Liver (tissue), 9 donors: Measurements from ENCODE around the gene NUTF2. TPM values are rescaled to one million over a fixed set of nuclear protein-coding genes. Genes with fewer than 3 reads are reported as not detected.

Source experiments
- DNase-seq: peaks from one replicate; pipeline ENCODE4 v3.0.0-alpha.2; 2017; ENCODE audit warnings: low spot score
- H3K27ac ChIP-seq, 2 donors: one replicate each; pipeline ENCODE4 v1.7.0; 2013; ENCODE audit warnings: inconsistent platforms in 2 of 2, low read length in 2 of 2, control low read depth in 1 of 2, low read depth in 1 of 2, mild to moderate bottlenecking in 1 of 2
- H3K27me3 ChIP-seq, 4 donors: one replicate each; pipeline versions ENCODE4 v1.6.1 to v1.7.0; 2013; ENCODE audit warnings: low read length in 3 of 4, inconsistent platforms in 1 of 4, mild to moderate bottlenecking in 1 of 4, moderate library complexity in 1 of 4; ENCODE audit not compliant: control insufficient read depth in 4 of 4, insufficient read depth in 4 of 4
- H3K36me3 ChIP-seq, 4 donors: one replicate each; pipeline versions ENCODE4 v1.6.1 to v1.7.0; 2013; ENCODE audit warnings: low read length in 3 of 4, mild to moderate bottlenecking in 3 of 4, low read depth in 1 of 4, moderate library complexity in 1 of 4; ENCODE audit not compliant: control insufficient read depth in 4 of 4, insufficient read depth in 3 of 4
- H3K4me1 ChIP-seq, 4 donors: one replicate each; pipeline versions ENCODE4 v1.6.1 to v1.7.0; 2013; ENCODE audit warnings: low read length in 3 of 4, mild to moderate bottlenecking in 3 of 4, moderate library complexity in 1 of 4; ENCODE audit not compliant: control insufficient read depth in 4 of 4, insufficient read depth in 4 of 4
- H3K4me3 ChIP-seq, 3 donors: one replicate each; pipeline versions ENCODE4 v1.6.1 to v1.7.0; 2013; ENCODE audit warnings: low read length in 3 of 3, control low read depth in 1 of 3, low read depth in 1 of 3, mild to moderate bottlenecking in 1 of 3
- H3K9ac ChIP-seq, 2 donors: one replicate each; pipeline ENCODE4 v1.7.0; 2013; ENCODE audit warnings: low read length in 2 of 2, mild to moderate bottlenecking in 2 of 2, moderate library complexity in 2 of 2, control low read depth in 1 of 2, low read depth in 1 of 2
- H3K9me3 ChIP-seq, 4 donors: one replicate each; pipeline versions ENCODE4 v1.6.1 to v1.7.0; 2013; ENCODE audit warnings: low read length in 3 of 4; ENCODE audit not compliant: control insufficient read depth in 4 of 4
- EGR1 ChIP-seq, 2 donors: IDR thresholded peaks; 2 replicates each; pipeline ENCODE4 v1.6.1; 2016 to 2018; ENCODE audit warnings: antibody characterized with exemption in 2 of 2, low read depth in 2 of 2
- FOXA1 ChIP-seq: IDR thresholded peaks from 2 replicates; pipeline ENCODE4 v1.6.1; 2016; ENCODE audit warnings: antibody characterized with exemption
- FOXA2 ChIP-seq: IDR thresholded peaks from 2 replicates; pipeline ENCODE4 v1.6.1; 2016; ENCODE audit warnings: antibody characterized with exemption
- GABPA ChIP-seq, 2 donors: IDR thresholded peaks in 1 of 2; conservative IDR thresholded peaks in 1 of 2; 2 replicates each; pipeline ENCODE4 v1.6.1; 2016; ENCODE audit warnings: antibody characterized with exemption in 2 of 2, mild to moderate bottlenecking in 1 of 2, moderate library complexity in 1 of 2
- HNF4A ChIP-seq, 2 donors: conservative IDR thresholded peaks; 2 replicates each; pipeline ENCODE4 v1.6.1; 2016; ENCODE audit warnings: antibody characterized with exemption in 2 of 2, mild to moderate bottlenecking in 2 of 2
- HNF4G ChIP-seq: IDR thresholded peaks from 2 replicates; pipeline ENCODE4 v1.6.1; 2016; ENCODE audit warnings: antibody characterized with exemption
- JUND ChIP-seq, 2 donors: IDR thresholded peaks; 2 replicates each; pipeline ENCODE4 v1.6.1; 2016; ENCODE audit warnings: antibody characterized with exemption in 2 of 2
- NR2F2 ChIP-seq: IDR thresholded peaks from 2 replicates; pipeline ENCODE4 v1.6.1; 2016; ENCODE audit warnings: antibody characterized with exemption
- RAD21 ChIP-seq, 2 donors: IDR thresholded peaks; 2 replicates each; pipeline ENCODE4 v1.6.1; 2016; ENCODE audit warnings: antibody characterized with exemption in 2 of 2, mild to moderate bottlenecking in 2 of 2
- RXRA ChIP-seq, 2 donors: IDR thresholded peaks; 2 replicates each; pipeline ENCODE4 v1.6.1; 2017 to 2018; ENCODE audit warnings: antibody characterized with exemption in 2 of 2, mild to moderate bottlenecking in 1 of 2
- SP1 ChIP-seq: IDR thresholded peaks from 2 replicates; pipeline ENCODE4 v1.6.1; 2018; ENCODE audit warnings: antibody characterized with exemption, mild to moderate bottlenecking
- YY1 ChIP-seq: IDR thresholded peaks from 2 replicates; pipeline ENCODE4 v1.6.1; 2016; ENCODE audit warnings: antibody characterized with exemption, mild to moderate bottlenecking
- ZBTB33 ChIP-seq: IDR thresholded peaks from 2 replicates; pipeline ENCODE4 v1.6.1; 2016; ENCODE audit warnings: antibody characterized with exemption
- WGBS: extraction: QIAGEN DNeasy Blood & Tissue Kit; methylation state at CpG from one replicate; pipeline ENCODE4 v1.1.7; 2013; 5-methylcytosine and 5-hydroxymethylcytosine counted together
- polyA plus RNA-seq, 2 donors: library from polyadenylated mRNA; stranded (reverse) in 1 of 2; unstranded in 1 of 2; fragments of 200-250 nt in 1 of 2; fragments of >200 nt in 1 of 2; fragmentation: Nextera tagmentation in 1 of 2; extraction: Ambion mirVana in 1 of 2; gene quantifications; one replicate each; pipeline versions ENCODE4 v1.2.1 to v1.2.3, GENCODE V29; 2013 to 2015
- total RNA-seq, 2 donors: library from RNA; depleted of rRNA; stranded (reverse); fragments of >200 nt; gene quantifications; one replicate each; pipeline ENCODE4 v1.2.3, GENCODE V29; 2014
- TF ChIP-seq, protein P1 (sequence below): fragments of 150-350 bp; IDR thresholded peaks from 2 replicates; pipeline ENCODE4 v1.5.1; 2017; ENCODE audit warnings: improper control_type of control experiment, low read depth, low read length; ENCODE audit not compliant: missing input control
- TF ChIP-seq, protein P2 (sequence below): IDR thresholded peaks from 2 replicates; pipeline ENCODE4 v1.6.1; 2016; ENCODE audit warnings: antibody characterized with exemption
- donor health status: healthy.
- donor health status: healthy.
- donor health status: healthy.
- donor health status: healthy.
- donor health status: healthy.

The NUTF2 gene
- total and polyA plus RNA-seq, 4 donors, result 27.4 to 69.5 (median 54.8) TPM

- 98% methylated on average over 5 of the region's 5 CpGs for WGBS
- Histone ChIP-seq H3K4me1 (peaks cover 0 to 21% (median 9%) of the 10 kb centered on the region in 4 donors), H3K9me3 (no peaks in the 10 kb centered on the region), H3K36me3 (peaks cover 6 to 26% (median 14%) of the 10 kb centered on the region in 4 donors), H3K27ac (no peak overlapping the region), H3K27me3 (no peaks in the 10 kb centered on the region), H3K9ac (no peak overlapping the region), H3K4me3 (no peak overlapping the region)
- DNase-seq, result no peak
- no peak for TF ChIP-seq HNF4G
- TF ChIP-seq EGR1 (IDR thresholded peaks at IDR 0.05; ENCODE audit: low read depth in 2 of 2), result no peak
- no peak for TF ChIP-seq SP1
- TF ChIP-seq HNF4A (conservative IDR thresholded peaks at IDR 0.05), result no peak
- TF ChIP-seq FOXA1, result no peak
- no peak for TF ChIP-seq JUND (IDR thresholded peaks at IDR 0.05)
These were observed 39.7 kb downstream of the NUTF2 start for GRCh38 chr16:67886387-67886786.

DNA sequence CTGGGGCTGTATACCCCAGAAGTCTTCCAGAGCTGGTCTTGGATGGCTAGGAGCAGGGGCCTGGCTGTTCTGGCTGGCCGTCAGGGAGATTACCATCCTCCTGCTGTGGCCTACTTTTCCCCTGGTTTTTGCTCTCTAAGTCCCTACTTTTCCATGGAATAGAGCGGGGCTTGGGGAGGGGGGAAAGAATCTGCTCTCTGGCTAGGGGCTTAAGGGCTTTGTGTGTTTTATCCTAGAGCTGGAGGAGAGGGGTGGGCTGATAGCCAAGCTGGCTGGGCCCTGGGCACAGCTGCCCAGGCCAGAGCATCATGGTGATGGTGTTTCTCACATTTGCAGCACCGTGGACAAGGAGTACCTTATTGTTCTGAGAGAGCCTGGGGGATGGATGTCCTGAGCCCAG is 41.6 kb downstream of the NUTF2 start:
- no peak overlapping the region for H3K27ac ChIP-seq
- H3K4me1 ChIP-seq, result peaks cover 3 to 15% (median 9%) of the 10 kb centered on the region in 4 donors
- no peak for TF ChIP-seq EGR1 (IDR thresholded peaks at IDR 0.05; ENCODE audit: low read depth in 2 of 2)
- no peak for TF ChIP-seq SP1
- no peak for TF ChIP-seq ZBTB33
- TF ChIP-seq RAD21 (IDR thresholded peaks at IDR 0.05), result no peak
- TF ChIP-seq, protein P1, sequence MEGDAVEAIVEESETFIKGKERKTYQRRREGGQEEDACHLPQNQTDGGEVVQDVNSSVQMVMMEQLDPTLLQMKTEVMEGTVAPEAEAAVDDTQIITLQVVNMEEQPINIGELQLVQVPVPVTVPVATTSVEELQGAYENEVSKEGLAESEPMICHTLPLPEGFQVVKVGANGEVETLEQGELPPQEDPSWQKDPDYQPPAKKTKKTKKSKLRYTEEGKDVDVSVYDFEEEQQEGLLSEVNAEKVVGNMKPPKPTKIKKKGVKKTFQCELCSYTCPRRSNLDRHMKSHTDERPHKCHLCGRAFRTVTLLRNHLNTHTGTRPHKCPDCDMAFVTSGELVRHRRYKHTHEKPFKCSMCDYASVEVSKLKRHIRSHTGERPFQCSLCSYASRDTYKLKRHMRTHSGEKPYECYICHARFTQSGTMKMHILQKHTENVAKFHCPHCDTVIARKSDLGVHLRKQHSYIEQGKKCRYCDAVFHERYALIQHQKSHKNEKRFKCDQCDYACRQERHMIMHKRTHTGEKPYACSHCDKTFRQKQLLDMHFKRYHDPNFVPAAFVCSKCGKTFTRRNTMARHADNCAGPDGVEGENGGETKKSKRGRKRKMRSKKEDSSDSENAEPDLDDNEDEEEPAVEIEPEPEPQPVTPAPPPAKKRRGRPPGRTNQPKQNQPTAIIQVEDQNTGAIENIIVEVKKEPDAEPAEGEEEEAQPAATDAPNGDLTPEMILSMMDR, result no peak
- no peak for TF ChIP-seq HNF4G
- TF ChIP-seq RXRA (IDR thresholded peaks at IDR 0.05), result no peak
- TF ChIP-seq NR2F2, result no peak
- TF ChIP-seq JUND (IDR thresholded peaks at IDR 0.05), result no peak
- TF ChIP-seq HNF4A (conservative IDR thresholded peaks at IDR 0.05), result no peak
- TF ChIP-seq FOXA2, result no peak
- peaks cover 2 to 7% (median 4%) of the 10 kb centered on the region in 4 donors for H3K36me3 ChIP-seq
- no peak overlapping the region for H3K4me3 ChIP-seq
- H3K9ac ChIP-seq, result no peak overlapping the region
- no peaks in the 10 kb centered on the region for H3K9me3 ChIP-seq
- H3K27me3 ChIP-seq, result no peaks in the 10 kb centered on the region
- WGBS, result 91% methylated on average over 3 of the region's 3 CpGs
- no peak for DNase-seq

DNA sequence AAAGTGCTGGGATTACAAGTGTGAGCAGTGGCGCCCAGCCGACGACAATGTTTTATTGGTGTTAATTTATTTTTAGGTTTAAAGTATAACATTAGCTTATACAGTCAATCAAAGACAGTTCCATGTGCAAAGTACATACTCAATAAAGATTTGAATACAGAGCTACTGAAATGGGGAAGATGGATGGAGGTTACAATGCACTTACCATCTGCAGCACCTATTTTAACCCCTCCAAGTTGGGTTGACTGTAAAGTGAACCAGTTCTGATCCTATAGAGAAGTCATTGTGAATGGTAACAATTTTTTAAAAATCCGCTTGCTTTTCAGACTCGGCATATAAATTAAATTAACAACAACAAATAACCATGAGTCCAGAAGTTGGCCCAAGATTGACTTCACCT is 45.6 kb downstream of the NUTF2 start:
- H3K27ac ChIP-seq, result peak overlapping the region in 1 of 2 donors; percentile 47
- no peaks in the 10 kb centered on the region for H3K27me3 ChIP-seq
- 74% methylated on average over 5 of the region's 5 CpGs for WGBS
- no peak for TF ChIP-seq NR2F2
- TF ChIP-seq RXRA (IDR thresholded peaks at IDR 0.05), result no peak
- TF ChIP-seq JUND (IDR thresholded peaks at IDR 0.05), result no peak
- TF ChIP-seq ZBTB33, result no peak
- TF ChIP-seq YY1, result no peak
- no peak for TF ChIP-seq GABPA (IDR thresholded peaks at IDR 0.05 in 1 of 2, conservative IDR thresholded peaks at IDR 0.05 in 1 of 2)
- TF ChIP-seq SP1, result no peak
- TF ChIP-seq, protein P1, result no peak
- TF ChIP-seq FOXA1, result no peak
- TF ChIP-seq FOXA2, result no peak
- TF ChIP-seq HNF4A (conservative IDR thresholded peaks at IDR 0.05), result no peak
- TF ChIP-seq, protein P2, sequence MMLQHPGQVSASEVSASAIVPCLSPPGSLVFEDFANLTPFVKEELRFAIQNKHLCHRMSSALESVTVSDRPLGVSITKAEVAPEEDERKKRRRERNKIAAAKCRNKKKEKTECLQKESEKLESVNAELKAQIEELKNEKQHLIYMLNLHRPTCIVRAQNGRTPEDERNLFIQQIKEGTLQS, result no peak

More for the DNA sequence above, 45.6 kb downstream of the NUTF2 start:
- Histone ChIP-seq H3K4me1 (peaks cover 7 to 19% (median 16%) of the 10 kb centered on the region in 4 donors), H3K9ac (peak overlapping the region in 1 of 2 donors; percentile 64), H3K36me3 (no peaks in the 10 kb centered on the region), H3K9me3 (no peaks in the 10 kb centered on the region), H3K4me3 (no peak overlapping the region)
- DNase-seq, result no peak
